ENCODE measurements around the gene SRPX. TPM values are rescaled to one million over a fixed set of nuclear protein-coding genes. Genes with fewer than 3 reads are reported as not detected.

Gene SRPX
- 50.4 TPM for polyA plus RNA-seq (2013, experiment 1 of 2; ENCODE audit: insufficient read length)
- 53.7 TPM for polyA plus RNA-seq (2013, experiment 2 of 2; ENCODE audit: insufficient read length)

GRCh38 chrX:38220415-38221390 is at the start of gene SRPX:
TSS of gene SRPX (minus strand) at chrX:38220871. CDS start at chrX:38220792, 79 bp downstream.
- no peak for DNase-seq

GRCh38 chrX:38268011-38268410 is 47.3 kb upstream of the SRPX start:
- no peak for DNase-seq

GRCh38 chrX:38262715-38263620 is 42.3 kb upstream of the SRPX start:
- DNase-seq: peak; percentile 78

- no peak for DNase-seq
These were observed 39.6 kb upstream of the SRPX start for GRCh38 chrX:38260231-38260630.

GRCh38 chrX:38256019-38256418 is 35.3 kb upstream of the SRPX start:
- no peak for DNase-seq

- peak; percentile 49 for DNase-seq
These were observed 29.3 kb upstream of the SRPX start for GRCh38 chrX:38249965-38250364.

- no peak for DNase-seq
These were observed 26.4 kb upstream of the SRPX start for GRCh38 chrX:38247051-38247450.

GRCh38 chrX:38240541-38240940 is 19.9 kb upstream of the SRPX start:
- no peak for DNase-seq

GRCh38 chrX:38236901-38237615 is 16.4 kb upstream of the SRPX start:
- DNase-seq: peak; percentile 65

GRCh38 chrX:38233891-38234667 is 13.4 kb upstream of the SRPX start:
- DNase-seq: peak; percentile 75

GRCh38 chrX:38232079-38232686 is 11.5 kb upstream of the SRPX start:
- DNase-seq: peak; percentile 48

- peak; percentile 64 for DNase-seq
These were observed 4.4 kb upstream of the SRPX start for GRCh38 chrX:38225093-38225492.

- no peak for DNase-seq
These were observed 3.5 kb upstream of the SRPX start for GRCh38 chrX:38224160-38224559.

GRCh38 chrX:38221391-38221929 is 789 bp upstream of the SRPX start:
- DNase-seq: no peak

- DNase-seq: peak; percentile 74
These were observed 652 bp downstream of the SRPX start for GRCh38 chrX:38220024-38220414.

GRCh38 chrX:38216642-38217041 is 4.0 kb downstream of the SRPX start:
- DNase-seq: no peak

- peak; percentile 75 for DNase-seq
These were observed 5.8 kb downstream of the SRPX start for GRCh38 chrX:38214551-38215531.

- no peak for DNase-seq
These were observed 6.6 kb downstream of the SRPX start for GRCh38 chrX:38214044-38214443.

GRCh38 chrX:38211891-38212635 is 8.6 kb downstream of the SRPX start:
- no peak for DNase-seq

Data from fibroblast of skin of scalp (primary cell).